ENCODE results near the gene EYA2.

GRCh38 chr20:47024461-47024937, 129.9 kb downstream of the EYA2 start:
- TF ChIP-seq CTCF (IDR thresholded peaks at IDR 0.05; ENCODE audit: poor library complexity), result no peak
- no peak for TF ChIP-seq EZH2phosphoT487 (IDR thresholded peaks at IDR 0.05; ENCODE audit: low read depth, severe bottlenecking, unreplicated experiment)
- no peak for TF ChIP-seq EZH2 (IDR thresholded peaks at IDR 0.05; ENCODE audit: borderline replicate concordance)

All from hepatocyte (in vitro differentiated cells).